Gastroesophageal sphincter (tissue), 4 donors: ENCODE data around the gene CCDC187. TPM values are rescaled to one million over a fixed set of nuclear protein-coding genes. Genes with fewer than 3 reads are reported as not detected.

Experiments
- ATAC-seq: fragments of 150-250 bp; one replicate; pipeline ENCODE4 v1.9.1; 2016; ENCODE audit warnings: mild to moderate bottlenecking, moderate library complexity
- H3K27ac ChIP-seq, 4 donors: fragments of 200-600 bp; sonication (generic) in 3 of 4; 1 replicate in 3 of 4; 2 replicates in 1 of 4; pipeline ENCODE4 v1.5.1; 2016 to 2019
- H3K27me3 ChIP-seq: fragments of 200-600 bp; sonication (generic); one replicate; pipeline ENCODE4 v1.5.1; 2019
- H3K36me3 ChIP-seq, 2 donors: fragments of 200-600 bp; sonication (generic); one replicate each; pipeline ENCODE4 v1.5.1; 2019; ENCODE audit warnings: control low read depth in 1 of 2
- H3K4me1 ChIP-seq, 3 donors: fragments of 200-600 bp; sonication (generic); 1 replicate in 2 of 3; 2 replicates in 1 of 3; pipeline ENCODE4 v1.5.1; 2016 to 2019; ENCODE audit warnings: control low read depth in 2 of 3
- H3K4me3 ChIP-seq, 2 donors: fragments of 200-600 bp; sonication (generic); one replicate each; pipeline ENCODE4 v1.5.1; 2019; ENCODE audit warnings: mild to moderate bottlenecking in 1 of 2, moderate library complexity in 1 of 2
- H3K9me3 ChIP-seq, 3 donors: fragments of 200-600 bp; sonication (generic); one replicate each; pipeline ENCODE4 v1.5.1; 2017 to 2019; ENCODE audit warnings: control low read depth in 2 of 3
- CTCF ChIP-seq, 4 experiments: fragments of 200-600 bp in 2 of 4; fragments of 450-650 bp in 2 of 4; sonication (generic) in 1 of 4; IDR thresholded peaks; one replicate each; pipeline ENCODE4 v1.5.1; 2017 to 2019; ENCODE audit warnings: antibody characterized with exemption in 4 of 4, mild to moderate bottlenecking in 2 of 4, moderate library complexity in 2 of 4
- EP300 ChIP-seq: sonication (generic); formaldehyde crosslinking; IDR thresholded peaks from one replicate; pipeline ENCODE4 v1.6.1; 2017; ENCODE audit warnings: antibody characterized with exemption, mild to moderate bottlenecking
- POLR2A ChIP-seq, 2 donors: fragments of 450-650 bp; IDR thresholded peaks; one replicate each; pipeline ENCODE4 v1.6.1; 2017; ENCODE audit warnings: antibody characterized with exemption in 2 of 2, mild to moderate bottlenecking in 2 of 2, moderate library complexity in 1 of 2
- POLR2AphosphoS5 ChIP-seq: sonication (generic); formaldehyde crosslinking; IDR thresholded peaks from one replicate; pipeline ENCODE4 v1.6.1; 2017; ENCODE audit warnings: antibody characterized with exemption
- WGBS, 2 donors: methylation state at CpG; one replicate each; pipeline ENCODE4 v1.1.5; 2018; ENCODE audit warnings: low coverage in 1 of 2; 5-methylcytosine and 5-hydroxymethylcytosine counted together
- total RNA-seq, 4 donors: library from RNA; depleted of rRNA; stranded (reverse); fragments of >200 nt; gene quantifications; one replicate each; pipeline ENCODE4 v1.1.0, GENCODE V29; 2016

CCDC187 gene
- total RNA-seq, 4 donors from 2014 or later = not detected

DNA sequence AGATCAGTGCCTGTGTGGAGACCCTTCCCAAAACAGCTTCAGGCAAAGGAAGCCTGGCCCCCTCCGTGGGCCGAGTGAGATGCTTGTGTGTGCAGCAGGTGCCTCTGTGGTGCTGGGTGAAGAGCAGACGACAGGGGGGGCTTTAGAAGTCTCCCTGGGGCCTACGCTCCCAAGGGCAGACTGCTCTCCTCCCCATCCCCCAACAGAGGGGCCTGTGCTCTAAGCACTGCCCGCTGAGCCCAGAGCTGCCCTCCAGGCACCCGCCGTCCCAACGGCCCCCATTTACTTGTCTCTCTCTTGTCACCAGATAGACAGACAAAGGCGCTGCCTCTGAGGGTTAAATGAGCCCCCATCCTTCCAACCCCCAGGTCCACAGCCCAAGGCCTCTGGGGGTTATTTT, 96.3 kb downstream of the CCDC187 start:
- Histone ChIP-seq H3K27me3 (peaks cover 33% of the 10 kb centered on the region), H3K36me3 (peaks cover 0 to 53% of the 10 kb centered on the region in 2 donors), H3K9me3 (peaks cover 0 to 6% (median 0%) of the 10 kb centered on the region in 3 donors), H3K4me1 (peaks cover 0 to 7% (median 0%) of the 10 kb centered on the region in 3 donors), H3K27ac (no peak overlapping the region), H3K4me3 (no peak overlapping the region)
- 60% methylated on average over 3 of the region's 9 CpGs; no CpG with 5 or more reads in 1 of the 2 donors for WGBS, 2 donors
- no peak for ATAC-seq
- no peak for TF ChIP-seq EP300
- TF ChIP-seq POLR2AphosphoS5 = no peak
- no peak for TF ChIP-seq CTCF (IDR thresholded peaks at IDR 0.05)
- no peak for TF ChIP-seq POLR2A (IDR thresholded peaks at IDR 0.05)

DNA sequence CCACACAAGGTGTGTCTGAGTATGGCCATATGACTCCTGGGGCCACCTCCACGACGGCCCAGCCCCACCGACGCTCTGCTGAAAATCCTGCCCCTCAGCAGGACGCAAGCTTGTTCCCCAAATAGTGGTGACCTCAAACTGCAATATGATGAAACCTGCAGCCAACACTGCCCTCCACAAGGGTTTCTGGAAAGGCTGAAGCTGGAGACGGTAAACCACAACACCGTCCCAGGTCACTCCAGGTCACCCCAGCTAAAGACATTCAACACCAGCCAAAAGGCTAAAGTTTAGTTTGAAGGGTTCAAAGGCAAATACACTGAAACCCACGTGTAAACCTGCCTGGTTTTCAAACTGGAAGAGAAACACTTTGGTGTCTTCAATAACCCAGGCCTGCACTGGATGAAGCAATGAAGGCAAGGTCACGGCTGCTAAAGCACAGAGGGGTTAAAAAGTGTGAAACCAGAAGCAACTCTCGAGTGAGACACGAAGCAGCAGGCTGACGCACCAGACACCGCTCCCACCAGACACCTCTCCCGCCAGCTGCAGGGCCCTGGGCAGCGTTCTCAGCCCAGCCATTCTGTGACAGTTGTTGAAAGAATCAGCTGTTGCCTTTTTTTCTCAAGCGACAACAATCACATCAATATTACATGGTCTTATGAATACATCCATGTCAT, 97.2 kb downstream of the CCDC187 start:
- Histone ChIP-seq H3K4me1 (peaks cover 0 to 12% (median 0%) of the 10 kb centered on the region in 3 donors), H3K4me3 (no peak overlapping the region), H3K27ac (no peak overlapping the region), H3K27me3 (peaks cover 42% of the 10 kb centered on the region), H3K36me3 (peaks cover 0 to 44% of the 10 kb centered on the region in 2 donors), H3K9me3 (peaks cover 0 to 6% (median 0%) of the 10 kb centered on the region in 3 donors)
- 72 to 79% methylated on average over 9 to 15 of the region's 16 CpGs for WGBS, 2 donors
- TF ChIP-seq CTCF (IDR thresholded peaks at IDR 0.05) = no peak
- no peak for TF ChIP-seq EP300
- TF ChIP-seq POLR2AphosphoS5 = no peak
- no peak for TF ChIP-seq POLR2A (IDR thresholded peaks at IDR 0.05)
- no peak for ATAC-seq

DNA sequence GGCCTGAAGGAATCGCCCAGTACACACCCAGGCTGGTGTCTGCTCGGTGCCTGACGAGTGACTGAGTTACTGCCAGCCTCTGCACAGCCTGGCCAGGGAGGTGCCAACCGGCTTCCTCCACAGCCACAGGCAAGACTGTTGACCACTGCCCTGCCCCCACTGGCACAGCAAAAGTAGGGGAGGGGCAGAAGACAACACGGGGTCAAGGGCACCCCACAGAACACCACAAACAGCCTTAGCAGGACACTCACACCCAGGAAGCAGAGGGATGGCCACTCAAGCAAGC, 98.2 kb downstream of the CCDC187 start:
- TF ChIP-seq CTCF (IDR thresholded peaks at IDR 0.05) = no peak
- no peak for TF ChIP-seq POLR2AphosphoS5
- no peak for TF ChIP-seq EP300
- no peak for TF ChIP-seq POLR2A (IDR thresholded peaks at IDR 0.05)
- H3K27me3 ChIP-seq = peaks cover 53% of the 10 kb centered on the region
- no CpG with 5 or more reads among the region's 5 CpGs for WGBS, 2 donors

DNA sequence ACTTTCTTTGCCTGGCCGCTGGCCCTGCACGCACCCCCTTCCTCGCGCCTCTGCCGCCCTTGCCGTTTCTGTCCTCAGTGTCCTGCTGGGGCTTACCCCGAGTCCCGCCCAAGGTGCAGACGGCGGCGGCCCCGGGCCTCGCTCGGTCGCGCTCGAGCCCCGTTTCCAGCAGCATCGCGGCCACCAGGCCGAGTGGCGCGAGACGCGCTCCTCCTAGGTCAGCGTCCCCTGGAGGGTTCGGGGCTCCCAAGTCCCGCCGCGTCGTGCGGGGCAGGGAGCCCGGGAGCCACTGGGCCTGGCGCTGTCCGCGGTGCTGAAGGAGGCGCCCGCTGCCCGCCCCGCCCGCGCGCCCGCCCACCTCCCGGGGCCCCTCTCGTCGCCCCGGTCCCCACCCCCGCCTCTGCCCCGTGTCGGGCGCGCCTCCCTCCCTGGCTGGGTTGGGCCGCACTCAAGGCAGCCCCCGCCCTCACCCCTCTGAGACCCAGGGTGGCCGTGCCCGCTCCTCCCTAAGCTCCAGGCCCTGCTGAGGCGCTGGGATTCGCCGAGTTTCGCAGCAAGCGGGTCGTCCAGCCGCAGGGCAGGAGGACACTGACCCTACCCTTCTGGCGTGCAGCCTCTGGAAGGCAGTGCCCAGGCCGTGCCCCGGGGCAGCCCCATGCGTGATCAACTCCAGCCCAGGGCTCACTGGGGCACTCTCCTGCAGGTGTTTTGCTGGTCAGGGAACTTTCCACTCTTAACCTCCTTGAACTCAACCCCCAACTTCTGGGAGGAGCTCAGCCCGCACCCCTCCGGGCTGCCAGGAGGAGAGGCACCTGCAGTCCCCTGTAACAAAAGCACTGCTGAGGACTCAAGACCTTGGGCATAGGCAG, 98.8 kb downstream of the CCDC187 start, which contains the start of gene LHX3:
LHX3 (minus strand) TSS at position 291 of the 869 bp plus-strand sequence; CDS start at position 175, 116 bp downstream.
- WGBS, 2 donors = no CpG with 5 or more reads among the region's 70 CpGs
- ATAC-seq = no peak
- peaks cover 58% of the 10 kb centered on the region for H3K27me3 ChIP-seq
- H3K9me3 ChIP-seq = peaks cover 0 to 6% (median 0%) of the 10 kb centered on the region in 3 donors
- no peak for TF ChIP-seq POLR2AphosphoS5
- TF ChIP-seq EP300 = no peak
- TF ChIP-seq CTCF (IDR thresholded peaks at IDR 0.05) = no peak
- no peak for TF ChIP-seq POLR2A (IDR thresholded peaks at IDR 0.05)
- H3K4me1 ChIP-seq = peaks cover 0 to 14% (median 0%) of the 10 kb centered on the region in 3 donors
- no peak within 1 kb of the TSS for H3K4me3 ChIP-seq
- peaks cover 0 to 28% of the 10 kb centered on the region in 2 donors for H3K36me3 ChIP-seq
- H3K27ac ChIP-seq = no peak within 1 kb of the TSS

More for the DNA sequence above, 98.2 kb downstream of the CCDC187 start:
- Histone ChIP-seq H3K4me3 (no peak overlapping the region), H3K36me3 (peaks cover 0 to 33% of the 10 kb centered on the region in 2 donors), H3K27ac (no peak overlapping the region), H3K9me3 (peaks cover 0 to 6% (median 0%) of the 10 kb centered on the region in 3 donors), H3K4me1 (peaks cover 0 to 14% (median 0%) of the 10 kb centered on the region in 3 donors)
- no peak for ATAC-seq
